Lung (tissue), 12 donors: ENCODE results near the gene GALM. TPM values are rescaled to one million over a fixed set of nuclear protein-coding genes. Genes with fewer than 3 reads are reported as not detected.

Experiments
- ATAC-seq: fragments of 200-7000 bp; cut with Tn5 transposase; one replicate; pipeline ENCODE4 v1.9.1; 2020; ENCODE audit warnings: moderate number of reproducible peaks; ENCODE audit not compliant: insufficient read depth, low FRiP score
- DNase-seq, 3 donors: peaks; one replicate each; pipeline ENCODE4 v3.0.0-alpha.2; 2013 to 2017
- H3K27ac ChIP-seq, 2 donors: one replicate each; pipeline ENCODE4 v1.5.1; 2013; ENCODE audit warnings: mild to moderate bottlenecking in 2 of 2, moderate library complexity in 2 of 2, control low read depth in 1 of 2, inconsistent platforms in 1 of 2, low read depth in 1 of 2, low read length in 1 of 2
- H3K27me3 ChIP-seq, 3 donors: one replicate each; pipeline ENCODE4 v1.5.1; 2013; ENCODE audit warnings: low read length in 2 of 3; ENCODE audit not compliant: control insufficient read depth in 3 of 3, insufficient read depth in 3 of 3
- H3K36me3 ChIP-seq, 4 donors: one replicate each; pipeline ENCODE4 v1.5.1; 2013; ENCODE audit warnings: low read length in 4 of 4, mild to moderate bottlenecking in 1 of 4, moderate library complexity in 1 of 4; ENCODE audit not compliant: control insufficient read depth in 4 of 4, insufficient read depth in 4 of 4
- H3K4me1 ChIP-seq, 5 donors: one replicate each; pipeline ENCODE4 v1.5.1; 2013; ENCODE audit warnings: low read length in 5 of 5, mild to moderate bottlenecking in 2 of 5, moderate library complexity in 1 of 5; ENCODE audit not compliant: control insufficient read depth in 5 of 5, insufficient read depth in 5 of 5
- H3K4me3 ChIP-seq: one replicate; pipeline ENCODE4 v1.5.1; 2013; ENCODE audit warnings: mild to moderate bottlenecking, control low read depth, moderate library complexity
- H3K9ac ChIP-seq, 2 donors: one replicate each; pipeline ENCODE4 v1.5.1; 2013; ENCODE audit warnings: low read length in 2 of 2, control low read depth in 1 of 2; ENCODE audit not compliant: insufficient read depth in 1 of 2
- H3K9me3 ChIP-seq, 4 donors: one replicate each; pipeline ENCODE4 v1.5.1; 2013; ENCODE audit warnings: low read length in 3 of 4, mild to moderate bottlenecking in 1 of 4, moderate library complexity in 1 of 4; ENCODE audit not compliant: control insufficient read depth in 4 of 4, insufficient read depth in 3 of 4
- WGBS, 2 donors: extraction: QIAGEN DNeasy Blood & Tissue Kit; methylation state at CpG; one replicate each; pipeline ENCODE4 v1.1.7; 2013; 5-methylcytosine and 5-hydroxymethylcytosine counted together
- polyA plus RNA-seq, 2 donors: library from polyadenylated mRNA; stranded (reverse); fragments of 200-250 nt; gene quantifications; one replicate each; pipeline ENCODE4 v1.2.1, GENCODE V29; 2013
- total RNA-seq, 2 donors: library from RNA; depleted of rRNA in 1 of 2; stranded (reverse); fragments of >200 nt in 1 of 2; gene quantifications; one replicate each; pipeline ENCODE4 v1.2.1, GENCODE V29; 2014 to 2021
- TF ChIP-seq, protein P1 (sequence below): IDR thresholded peaks from 2 replicates; pipeline ENCODE4 v1.5.1; 2012; ENCODE audit warnings: mild to moderate bottlenecking; ENCODE audit errors: control extremely low read depth, extremely low read depth
- donor health status: control.
- donor health status: control.
- donor health status: Bipolar disorder and iron deficiency.
- donor health status: healthy.
- donor health status: DM: yes; HTN: yes; CAD: no.

GALM gene
- total and polyA plus RNA-seq, 4 donors, result 7.6 to 25.5 (median 14.1) TPM

DNA sequence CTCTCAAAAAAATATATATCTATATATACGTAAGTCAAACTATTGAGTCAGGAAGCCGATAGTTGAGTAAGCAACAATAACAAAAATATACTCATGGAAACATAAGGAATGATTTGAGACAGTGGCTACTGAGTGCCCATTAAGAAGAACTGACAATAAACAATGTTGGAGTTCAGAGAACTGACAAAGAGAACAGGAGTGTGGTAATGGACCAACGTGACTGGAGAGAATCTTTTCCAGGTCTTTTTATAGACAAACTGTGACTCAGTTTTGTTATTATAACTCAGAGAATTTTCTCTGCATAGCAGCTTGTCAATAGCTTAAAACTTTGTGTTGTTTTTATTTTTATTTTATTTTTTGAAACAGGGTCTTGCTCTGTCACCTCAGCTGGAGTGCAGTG is 4.6 kb upstream of the GALM start:
- DNase-seq (no peak), ATAC-seq (no peak)
- H3K27ac ChIP-seq, result no peak overlapping the region
- no peaks in the 10 kb centered on the region for H3K9me3 ChIP-seq
- WGBS, 2 donors, result 80 to 90% methylated on average over 3 of the region's 3 CpGs
- H3K36me3 ChIP-seq, result no peaks in the 10 kb centered on the region
- TF ChIP-seq, protein P1, sequence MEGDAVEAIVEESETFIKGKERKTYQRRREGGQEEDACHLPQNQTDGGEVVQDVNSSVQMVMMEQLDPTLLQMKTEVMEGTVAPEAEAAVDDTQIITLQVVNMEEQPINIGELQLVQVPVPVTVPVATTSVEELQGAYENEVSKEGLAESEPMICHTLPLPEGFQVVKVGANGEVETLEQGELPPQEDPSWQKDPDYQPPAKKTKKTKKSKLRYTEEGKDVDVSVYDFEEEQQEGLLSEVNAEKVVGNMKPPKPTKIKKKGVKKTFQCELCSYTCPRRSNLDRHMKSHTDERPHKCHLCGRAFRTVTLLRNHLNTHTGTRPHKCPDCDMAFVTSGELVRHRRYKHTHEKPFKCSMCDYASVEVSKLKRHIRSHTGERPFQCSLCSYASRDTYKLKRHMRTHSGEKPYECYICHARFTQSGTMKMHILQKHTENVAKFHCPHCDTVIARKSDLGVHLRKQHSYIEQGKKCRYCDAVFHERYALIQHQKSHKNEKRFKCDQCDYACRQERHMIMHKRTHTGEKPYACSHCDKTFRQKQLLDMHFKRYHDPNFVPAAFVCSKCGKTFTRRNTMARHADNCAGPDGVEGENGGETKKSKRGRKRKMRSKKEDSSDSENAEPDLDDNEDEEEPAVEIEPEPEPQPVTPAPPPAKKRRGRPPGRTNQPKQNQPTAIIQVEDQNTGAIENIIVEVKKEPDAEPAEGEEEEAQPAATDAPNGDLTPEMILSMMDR, result no peak
- peaks cover 0 to 2% (median 0%) of the 10 kb centered on the region in 5 donors for H3K4me1 ChIP-seq
- no peaks in the 10 kb centered on the region for H3K27me3 ChIP-seq
- no peak overlapping the region for H3K4me3 ChIP-seq
- H3K9ac ChIP-seq, result no peak overlapping the region

DNA sequence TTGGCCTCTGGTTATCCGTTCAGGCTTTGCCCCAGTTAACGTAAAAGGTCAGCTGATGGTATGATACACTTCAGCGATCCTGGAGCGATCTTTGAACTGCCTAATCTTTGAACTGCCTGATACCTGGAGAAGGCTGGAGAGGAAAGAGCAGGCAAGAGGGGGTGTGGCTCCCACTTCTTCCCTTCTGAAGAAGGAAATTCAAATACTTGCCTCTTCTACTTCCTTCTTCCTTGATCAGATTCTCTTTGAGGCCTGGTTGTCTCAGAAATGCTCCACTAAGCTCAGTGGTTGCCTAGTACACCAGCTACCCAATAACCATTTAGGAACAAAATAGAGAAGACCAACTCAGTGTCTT is 619 bp downstream of the GALM start:
- Histone ChIP-seq H3K4me3 (peak overlapping the region; percentile 62), H3K9ac (peak overlapping the region in 1 of 2 donors; percentile 43), H3K9me3 (no peaks in the 10 kb centered on the region), H3K4me1 (peaks cover 0 to 10% (median 5%) of the 10 kb centered on the region in 5 donors), H3K27ac (peak overlapping the region; percentile 53 to 89), H3K27me3 (no peaks in the 10 kb centered on the region), H3K36me3 (no peaks in the 10 kb centered on the region)
- DNase-seq (peak in 2 of 3 donors; percentile 41 to 56), ATAC-seq (peak; percentile 29)
- TF ChIP-seq, protein P1, result no peak
- 2 to 5% methylated on average over 4 of the region's 4 CpGs for WGBS, 2 donors

DNA sequence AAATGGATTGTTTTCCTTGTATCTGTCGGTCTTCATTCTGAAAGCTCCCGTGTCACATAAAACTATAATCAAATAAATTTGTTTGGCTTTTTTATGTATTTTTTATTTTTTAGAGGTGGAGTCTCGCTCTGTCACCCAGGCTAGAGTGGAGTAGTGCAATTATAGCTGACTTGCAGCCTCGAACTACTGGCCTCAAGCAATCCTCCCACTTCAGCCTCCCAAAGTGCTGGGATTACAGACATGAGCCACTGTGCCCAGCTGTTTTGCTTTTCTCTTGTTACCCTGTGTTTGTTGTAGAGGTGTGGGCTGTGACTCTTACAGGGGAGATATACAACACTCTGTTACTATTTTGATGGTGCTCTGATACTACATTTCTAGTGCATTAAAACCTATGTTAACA is 2.2 kb downstream of the GALM start:
- Histone ChIP-seq H3K4me3 (no peak overlapping the region), H3K36me3 (no peaks in the 10 kb centered on the region), H3K27ac (no peak overlapping the region), H3K9ac (no peak overlapping the region), H3K4me1 (peaks cover 0 to 10% (median 5%) of the 10 kb centered on the region in 5 donors), H3K9me3 (no peaks in the 10 kb centered on the region), H3K27me3 (no peaks in the 10 kb centered on the region)
- TF ChIP-seq, protein P1, result no peak
- ATAC-seq (no peak), DNase-seq (no peak)
- WGBS, 2 donors, result 84 to 93% methylated on average over 4 of the region's 4 CpGs
